NB4 (cell line): ENCODE results near the gene THOC2.

Experiments
- CTCF ChIP-seq: IDR thresholded peaks from one replicate; pipeline ENCODE4 v1.5.1; 2012; ENCODE audit warnings: low read depth, low read length
- MAX ChIP-seq: IDR thresholded peaks from 2 replicates; pipeline ENCODE4 v1.6.1; 2011; ENCODE audit warnings: low read depth, low read length
- MYC ChIP-seq: IDR thresholded peaks from 2 replicates; pipeline ENCODE4 v1.6.1; 2011; ENCODE audit warnings: low read depth, low read length
- POLR2A ChIP-seq: IDR thresholded peaks from 2 replicates; pipeline ENCODE4 v1.6.1; 2011; ENCODE audit warnings: mild to moderate bottlenecking; ENCODE audit not compliant: insufficient read length; ENCODE audit errors: extremely low read depth

- TF ChIP-seq CTCF (no peak), POLR2A (no peak), MYC (no peak), MAX (no peak)
These were observed 84.6 kb downstream of the THOC2 start for GRCh38 chrX:123648028-123648810.
